Skeletal muscle satellite cell (primary cell): ENCODE measurements around the gene OAF.

Source experiments
- H3K27me3 ChIP-seq: 2 replicates; pipeline ENCODE4 v1.7.0; 2013; ENCODE audit warnings: low read length; ENCODE audit not compliant: control insufficient read depth, insufficient read depth
- H3K36me3 ChIP-seq: 2 replicates; pipeline ENCODE4 v1.7.0; 2013; ENCODE audit warnings: mild to moderate bottlenecking, control low read depth, low read length; ENCODE audit not compliant: insufficient read depth
- H3K4me1 ChIP-seq: 2 replicates; pipeline ENCODE4 v1.7.0; 2013; ENCODE audit warnings: low read length; ENCODE audit not compliant: control insufficient read depth, insufficient read depth
- H3K4me2 ChIP-seq: 2 replicates; pipeline ENCODE4 v1.7.0; 2013; ENCODE audit warnings: mild to moderate bottlenecking, low read length
- H3K4me3 ChIP-seq: 2 replicates; pipeline ENCODE4 v1.7.0; 2013; ENCODE audit warnings: low read length
- H3K9ac ChIP-seq: 2 replicates; pipeline ENCODE4 v1.7.0; 2013; ENCODE audit warnings: mild to moderate bottlenecking, low read depth, low read length, moderate library complexity
- H3K9me3 ChIP-seq: replicated peaks from 2 replicates; pipeline ENCODE4 v1.7.0; 2013; ENCODE audit warnings: mild to moderate bottlenecking, control low read depth, low read length

OAF gene

GRCh38 chr11:120228794-120229384, 18.1 kb downstream of the OAF start:
- H3K36me3 ChIP-seq = no peaks in the 10 kb centered on the region
- peaks cover 30% of the 10 kb centered on the region for H3K27me3 ChIP-seq
- H3K4me1 ChIP-seq = no peaks in the 10 kb centered on the region
- H3K4me3 ChIP-seq = no peak overlapping the region
- no peak overlapping the region for H3K4me2 ChIP-seq
- H3K9ac ChIP-seq = no peak overlapping the region
- no peaks in the 10 kb centered on the region for H3K9me3 ChIP-seq

GRCh38 chr11:120229451-120230424, 18.9 kb downstream of the OAF start:
- Histone ChIP-seq H3K27me3 (peaks cover 38% of the 10 kb centered on the region), H3K4me3 (no peak overlapping the region), H3K9me3 (no peaks in the 10 kb centered on the region), H3K9ac (no peak overlapping the region), H3K4me2 (no peak overlapping the region), H3K36me3 (no peaks in the 10 kb centered on the region), H3K4me1 (no peaks in the 10 kb centered on the region)

- Histone ChIP-seq H3K36me3 (no peaks in the 10 kb centered on the region), H3K4me2 (no peak overlapping the region), H3K4me3 (no peak overlapping the region), H3K27me3 (peaks cover 42% of the 10 kb centered on the region), H3K9me3 (no peaks in the 10 kb centered on the region), H3K9ac (no peak overlapping the region), H3K4me1 (no peaks in the 10 kb centered on the region)
Measured at GRCh38 chr11:120230433-120231071, 19.7 kb downstream of the OAF start.

GRCh38 chr11:120231963-120232362, 21.1 kb downstream of the OAF start:
- Histone ChIP-seq H3K9me3 (no peaks in the 10 kb centered on the region), H3K27me3 (peaks cover 56% of the 10 kb centered on the region), H3K9ac (no peak overlapping the region), H3K4me1 (no peaks in the 10 kb centered on the region), H3K36me3 (no peaks in the 10 kb centered on the region), H3K4me3 (no peak overlapping the region), H3K4me2 (no peak overlapping the region)

- Histone ChIP-seq H3K9ac (no peak overlapping the region), H3K4me3 (no peak overlapping the region), H3K4me2 (no peak overlapping the region), H3K36me3 (no peaks in the 10 kb centered on the region), H3K4me1 (no peaks in the 10 kb centered on the region), H3K27me3 (peaks cover 70% of the 10 kb centered on the region), H3K9me3 (no peaks in the 10 kb centered on the region)
Measured at GRCh38 chr11:120233207-120233803, 22.5 kb downstream of the OAF start.

GRCh38 chr11:120235024-120235628, 24.3 kb downstream of the OAF start:
- H3K27me3 ChIP-seq = peaks cover 80% of the 10 kb centered on the region
- no peak overlapping the region for H3K4me2 ChIP-seq

GRCh38 chr11:120236169-120237107, 25.6 kb downstream of the OAF start:
- no peaks in the 10 kb centered on the region for H3K4me1 ChIP-seq
- H3K4me2 ChIP-seq = no peak overlapping the region
- H3K27me3 ChIP-seq = peaks cover 81% of the 10 kb centered on the region
- H3K9ac ChIP-seq = no peak overlapping the region
- H3K36me3 ChIP-seq = no peaks in the 10 kb centered on the region
- no peak overlapping the region for H3K4me3 ChIP-seq
- no peaks in the 10 kb centered on the region for H3K9me3 ChIP-seq

More at GRCh38 chr11:120235024-120235628, 24.3 kb downstream of the OAF start:
- Histone ChIP-seq H3K9me3 (no peaks in the 10 kb centered on the region), H3K4me1 (no peaks in the 10 kb centered on the region), H3K36me3 (no peaks in the 10 kb centered on the region), H3K9ac (no peak overlapping the region), H3K4me3 (no peak overlapping the region)

- Histone ChIP-seq H3K9me3 (no peaks in the 10 kb centered on the region), H3K27me3 (peaks cover 90% of the 10 kb centered on the region), H3K36me3 (no peaks in the 10 kb centered on the region), H3K4me3 (no peak overlapping the region), H3K4me2 (no peak overlapping the region), H3K9ac (no peak overlapping the region), H3K4me1 (no peaks in the 10 kb centered on the region)
Measured at GRCh38 chr11:120238968-120239620, 28.3 kb downstream of the OAF start.

GRCh38 chr11:120239713-120240640, 29.1 kb downstream of the OAF start, which contains the start of gene POU2F3:
POU2F3 (plus strand) TSS chr11:120240140; CDS start chr11:120240344, 204 bp downstream.
- H3K36me3 ChIP-seq = no peaks in the 10 kb centered on the region
- H3K9me3 ChIP-seq = no peaks in the 10 kb centered on the region
- no peak within 1 kb of the TSS for H3K4me2 ChIP-seq
- H3K9ac ChIP-seq = no peak within 1 kb of the TSS
- no peak within 1 kb of the TSS for H3K4me3 ChIP-seq
- no peaks in the 10 kb centered on the region for H3K4me1 ChIP-seq
- H3K27me3 ChIP-seq = peaks cover 90% of the 10 kb centered on the region
